H1 (cell line): ENCODE measurements around the gene SLC25A28. TPM values are rescaled to one million over a fixed set of nuclear protein-coding genes. Genes with fewer than 3 reads are reported as not detected.

ENCODE experiments used
- CTCF ChIA-PET: fragments of 300-600 bp; sonication (Branson Sonifier 250); formaldehyde crosslinking; loops from one replicate; lab custom pipeline; 2021; ENCODE audit not compliant: partially characterized antibody; lab: Charles Lee
- POLR2A ChIA-PET: fragments of 300-600 bp; sonication (Branson Sonifier 250); formaldehyde crosslinking; loops from one replicate; lab custom pipeline; 2021; ENCODE audit warnings: inconsistent platforms; ENCODE audit not compliant: partially characterized antibody; lab: Charles Lee
- DNase-seq, 2 experiments: peaks; one replicate each; pipeline versions ENCODE4 v3.0.0 to v3.0.0-alpha.2; 2010 to 2022; ENCODE audit warnings: low spot score in 2 of 2, low read depth in 1 of 2, mixed read lengths in 1 of 2
- FAIRE-seq: peaks from 2 replicates; lab custom pipeline; 2011; peaks lifted over from hg19 to GRCh38; lab: Jason Lieb, UNC
- H2AFZ ChIP-seq: 2 replicates; pipeline ENCODE4 v1.8.1; 2012; ENCODE audit warnings: low read length, inconsistent platforms
- H2AK5ac ChIP-seq: 2 replicates; pipeline ENCODE4 v1.6.1; 2013; ENCODE audit warnings: low read depth, low read length
- H2BK120ac ChIP-seq: replicated peaks from 2 replicates; pipeline ENCODE3; 2013; ENCODE audit warnings: low read depth, low read length, inconsistent platforms
- H2BK12ac ChIP-seq: 2 replicates; pipeline ENCODE4 v1.6.1; 2013; ENCODE audit warnings: low read depth, low read length
- H2BK15ac ChIP-seq: 2 replicates; pipeline ENCODE4 v1.6.1; 2013; ENCODE audit warnings: low read length
- H2BK20ac ChIP-seq: 2 replicates; pipeline ENCODE4 v1.6.1; 2013; ENCODE audit warnings: low read length
- H2BK5ac ChIP-seq: 2 replicates; pipeline ENCODE4 v1.6.1; 2013; ENCODE audit warnings: low read depth, low read length
- H3K14ac ChIP-seq: 2 replicates; pipeline ENCODE4 v1.6.1; 2013; ENCODE audit warnings: inconsistent platforms; ENCODE audit not compliant: insufficient read length
- H3K18ac ChIP-seq: 2 replicates; pipeline ENCODE4 v1.6.1; 2013; ENCODE audit warnings: low read length; ENCODE audit errors: extremely low read depth
- H3K23ac ChIP-seq: 2 replicates; pipeline ENCODE4 v1.6.1; 2013; ENCODE audit warnings: inconsistent platforms; ENCODE audit not compliant: insufficient read length
- H3K23me2 ChIP-seq: 2 replicates; pipeline ENCODE4 v1.6.1; 2013; ENCODE audit warnings: low read depth, low read length
- H3K27ac ChIP-seq: 2 replicates; pipeline ENCODE4 v1.6.1; 2011; ENCODE audit warnings: low read depth, low read length, inconsistent platforms
- H3K27me3 ChIP-seq, 4 experiments: replicated peaks in 1 of 4; 1 replicate in 1 of 4; 2 replicates in 3 of 4; pipeline versions ENCODE4 v1.6.1 to v1.8.1; 2011 to 2013; ENCODE audit warnings: low read length in 3 of 4, mild to moderate bottlenecking in 3 of 4, inconsistent platforms in 2 of 4, mixed read lengths in 2 of 4, moderate library complexity in 1 of 4; ENCODE audit not compliant: control insufficient read depth in 3 of 4, insufficient read depth in 3 of 4; ENCODE audit errors: extremely low read depth in 1 of 4
- H3K36me3 ChIP-seq, 4 experiments: 2 replicates each; pipeline versions ENCODE4 v1.6.1 to v1.8.1; 2011 to 2013; ENCODE audit warnings: mild to moderate bottlenecking in 4 of 4, low read length in 3 of 4, moderate library complexity in 2 of 4, control low read depth in 1 of 4, inconsistent platforms in 1 of 4; ENCODE audit not compliant: insufficient read depth in 4 of 4, control insufficient read depth in 2 of 4
- H3K4ac ChIP-seq: replicated peaks from 2 replicates; pipeline ENCODE3; 2013; ENCODE audit warnings: low read length, low read depth, mixed read lengths, inconsistent platforms; ENCODE audit not compliant: insufficient read length
- H3K4me1 ChIP-seq, 4 experiments: replicated peaks in 1 of 4; 1 replicate in 1 of 4; 2 replicates in 3 of 4; pipeline versions ENCODE4 v1.6.1 to v1.8.1; 2011 to 2013; ENCODE audit warnings: low read length in 3 of 4, inconsistent platforms in 2 of 4, mixed read lengths in 1 of 4; ENCODE audit not compliant: insufficient read depth in 4 of 4, control insufficient read depth in 3 of 4
- H3K4me2 ChIP-seq, 2 experiments: 2 replicates each; pipeline versions ENCODE4 v1.6.1 to v1.8.1; 2011 to 2013; ENCODE audit warnings: low read depth in 2 of 2, low read length in 2 of 2, control low read depth in 1 of 2, inconsistent platforms in 1 of 2, mild to moderate bottlenecking in 1 of 2; ENCODE audit not compliant: insufficient read depth in 1 of 2
- H3K4me3 ChIP-seq, 4 experiments: fragments of 200-600, 300-600 bp in 1 of 4; sonication (generic), shearing (Covaris generic), sonication (Bioruptor Twin) in 1 of 4; 2 replicates each; pipeline versions ENCODE4 v1.5.1 to v1.8.1; 2011 to 2016; ENCODE audit warnings: low read length in 4 of 4, low read depth in 3 of 4, control low read depth in 2 of 4, inconsistent platforms in 2 of 4, mild to moderate bottlenecking in 2 of 4, mixed read lengths in 1 of 4, moderate library complexity in 1 of 4; ENCODE audit not compliant: insufficient read depth in 2 of 4; ENCODE audit errors: extremely low read depth in 1 of 4
- H3K56ac ChIP-seq: replicated peaks from 2 replicates; pipeline ENCODE3; 2013; ENCODE audit warnings: low read depth, mild to moderate bottlenecking, mixed read lengths, low read length, inconsistent platforms; ENCODE audit not compliant: insufficient read length
- H3K79me1 ChIP-seq: 2 replicates; pipeline ENCODE4 v1.6.1; 2013; ENCODE audit warnings: low read depth, low read length, control low read depth
- H3K79me2 ChIP-seq, 2 experiments: 2 replicates each; pipeline versions ENCODE4 v1.6.1 to v1.8.1; 2012 to 2013; ENCODE audit warnings: low read length in 2 of 2, mild to moderate bottlenecking in 2 of 2, inconsistent platforms in 1 of 2; ENCODE audit not compliant: insufficient read depth in 2 of 2, control insufficient read depth in 1 of 2
- H3K9ac ChIP-seq, 4 experiments: replicated peaks in 1 of 4; 1 replicate in 1 of 4; 2 replicates in 3 of 4; pipeline versions ENCODE4 v1.6.1 to v1.8.1; 2011 to 2013; ENCODE audit warnings: low read depth in 3 of 4, low read length in 3 of 4, control low read depth in 2 of 4, mild to moderate bottlenecking in 2 of 4, moderate library complexity in 2 of 4, inconsistent platforms in 1 of 4; ENCODE audit errors: extremely low read depth in 1 of 4
- H3K9me3 ChIP-seq, 2 experiments: 2 replicates each; pipeline versions ENCODE4 v1.6.1 to v1.8.1; 2012 to 2013; ENCODE audit warnings: mild to moderate bottlenecking in 2 of 2, moderate library complexity in 2 of 2, control low read depth in 1 of 2, inconsistent platforms in 1 of 2, low read depth in 1 of 2, low read length in 1 of 2, mixed read lengths in 1 of 2; ENCODE audit not compliant: insufficient read depth in 2 of 2
- H4K20me1 ChIP-seq, 2 experiments: replicated peaks in 1 of 2; 2 replicates each; pipeline versions ENCODE3 to v1.8.1; 2011 to 2013; ENCODE audit warnings: inconsistent platforms in 2 of 2, low read length in 2 of 2, mild to moderate bottlenecking in 1 of 2; ENCODE audit not compliant: insufficient read depth in 2 of 2, control insufficient read depth in 1 of 2
- H4K5ac ChIP-seq: 2 replicates; pipeline ENCODE4 v1.6.1; 2013; ENCODE audit warnings: low read length, low read depth, mixed read lengths, inconsistent platforms; ENCODE audit not compliant: insufficient read length
- H4K8ac ChIP-seq: 2 replicates; pipeline ENCODE4 v1.8.0; 2013; ENCODE audit warnings: mild to moderate bottlenecking, moderate library complexity, low read length, inconsistent platforms; ENCODE audit not compliant: insufficient read depth; ENCODE audit errors: extremely low read depth
- H4K91ac ChIP-seq: replicated peaks from 2 replicates; pipeline ENCODE3; 2013; ENCODE audit warnings: low read length, mixed read lengths, inconsistent platforms; ENCODE audit not compliant: insufficient read length
- ATF3 ChIP-seq: IDR thresholded peaks from 2 replicates; pipeline ENCODE4 v1.6.1; 2011; ENCODE audit warnings: low read depth, mild to moderate bottlenecking, low read length; ENCODE audit not compliant: insufficient read depth
- BACH1 ChIP-seq: IDR thresholded peaks from 2 replicates; pipeline ENCODE4 v1.6.1; 2012; ENCODE audit warnings: low read length, improper control_type of control experiment
- BRCA1 ChIP-seq: IDR thresholded peaks from 2 replicates; pipeline ENCODE4 v1.6.1; 2012; ENCODE audit warnings: low read depth, low read length, improper control_type of control experiment
- CTCF ChIP-seq, 3 experiments: IDR thresholded peaks; 1 replicate in 2 of 3; 2 replicates in 1 of 3; pipeline versions ENCODE4 v1.5.1 to v1.6.1; 2011; ENCODE audit warnings: low read length in 3 of 3, mild to moderate bottlenecking in 3 of 3, inconsistent platforms in 2 of 3, low read depth in 1 of 3, moderate library complexity in 1 of 3; ENCODE audit not compliant: insufficient read depth in 1 of 3; ENCODE audit errors: control extremely low read depth in 1 of 3
- GABPA ChIP-seq: IDR thresholded peaks from 2 replicates; pipeline ENCODE4 v1.6.1; 2011; ENCODE audit warnings: mild to moderate bottlenecking, low read length, moderate library complexity, borderline replicate concordance; ENCODE audit not compliant: insufficient read depth
- GTF2F1 ChIP-seq: IDR thresholded peaks from 2 replicates; pipeline ENCODE4 v1.6.1; 2012; ENCODE audit warnings: low read depth, low read length, improper control_type of control experiment, borderline replicate concordance
- KDM5A ChIP-seq: fragments of 200-600 bp; IDR thresholded peaks from 2 replicates; pipeline ENCODE4 v1.7.1; 2012; ENCODE audit warnings: mild to moderate bottlenecking, low read length, inconsistent platforms, mixed read lengths
- SIRT6 ChIP-seq: IDR thresholded peaks from one replicate; pipeline ENCODE4 v1.7.1; 2012; ENCODE audit warnings: low read length, inconsistent platforms
- SUZ12 ChIP-seq: fragments of 200-600 bp; sonication (generic); IDR thresholded peaks from 2 replicates; pipeline ENCODE4 v1.6.1; 2012; ENCODE audit warnings: mild to moderate bottlenecking, inconsistent platforms, low read length, moderate library complexity, mixed read lengths
- TAF7 ChIP-seq: optimal IDR thresholded peaks from 2 replicates; pipeline ENCODE3; 2011; ENCODE audit warnings: low read depth, mild to moderate bottlenecking, inconsistent platforms, low read length, moderate library complexity, borderline replicate concordance
- TCF12 ChIP-seq: IDR thresholded peaks from 2 replicates; pipeline ENCODE4 v1.6.1; 2011; ENCODE audit warnings: low read depth, mild to moderate bottlenecking, low read length
- WGBS, 2 experiments: shearing (Covaris generic) in 1 of 2; methylation state at CpG; one replicate each; pipeline versions ENCODE4 v1.1.6 to v1.1.7; 2013 to 2015; ENCODE audit warnings: low lambda C conversion rate in 2 of 2, mixed read lengths in 2 of 2, inconsistent platforms in 1 of 2, low coverage in 1 of 2, missing lambda C conversion rate in 1 of 2; ENCODE audit not compliant: insufficient replicate concordance in 2 of 2, insufficient coverage in 1 of 2, insufficient read length in 1 of 2; ENCODE audit errors: extremely low coverage in 1 of 2, missing lambda C conversion rate in 1 of 2; 5-methylcytosine and 5-hydroxymethylcytosine counted together
- polyA plus RNA-seq, 7 experiments: library from polyadenylated mRNA; depleted of rRNA in 3 of 7; stranded (reverse) in 5 of 7; unstranded in 2 of 7; fragments of >200 nt in 5 of 7; fragments of 200-250 nt in 2 of 7; gene quantifications; 1 replicate in 5 of 7; 2 replicates in 1 of 7; 4 replicates in 1 of 7; pipeline versions ENCODE4 v1.2.1 to v1.2.3, GENCODE V29; 2011 to 2013; ENCODE audit warnings: missing spikeins in 2 of 7, mixed read lengths in 2 of 7
- total RNA-seq: library from RNA; stranded (reverse); fragmentation: NEBNext Ultra II Directional; extraction: Animal tissue kit (Norgen Biotek cat#: 25700); gene quantifications from 2 replicates; pipeline ENCODE4 v1.2.1, GENCODE V29; 2021

The SLC25A28 gene
- total and polyA plus RNA-seq, 2 of the 8 experiments (the other 6 are each of a cell fraction or from before 2014, with no cell fraction given): 17.2 to 18.5 TPM

GRCh38 chr10:99615426-99615825, 4.8 kb downstream of the SLC25A28 start:
- Histone ChIP-seq H2AK5ac (no peak overlapping the region), H3K27ac (no peak overlapping the region), H3K79me2 (peaks cover 0 to 16% of the 10 kb centered on the region in 2 experiments; a peak in 2 of 4 replicates), H3K14ac (no peak overlapping the region), H2BK120ac (no peak overlapping the region), H3K4ac (no peak overlapping the region), H3K9me3 (no peaks in the 10 kb centered on the region), H3K4me1 (peaks cover 0 to 3% (median 0%) of the 10 kb centered on the region in 4 experiments; a peak in 4 of 7 replicates), H3K23me2 (peaks cover 5% of the 10 kb centered on the region; the same call in 1 of the 2 replicates), H4K8ac (no peak overlapping the region), H4K5ac (no peak overlapping the region), H2BK15ac (no peak overlapping the region), H2BK12ac (no peak overlapping the region), H2BK20ac (no peak overlapping the region), H2BK5ac (no peak overlapping the region), H3K18ac (no peak overlapping the region), H3K9ac (no peak overlapping the region), H4K20me1 (peaks cover 0 to 3% of the 10 kb centered on the region in 2 experiments), H3K36me3 (peaks cover 0 to 3% (median under 1%) of the 10 kb centered on the region in 4 experiments; a peak in 1 of 8 replicates), H3K4me2 (no peak overlapping the region), H3K4me3 (no peak overlapping the region), H3K23ac (no peak overlapping the region), H4K91ac (no peak overlapping the region), H3K56ac (no peak overlapping the region), H2AFZ (no peak overlapping the region), H3K27me3 (no peaks in the 10 kb centered on the region), H3K79me1 (peaks cover 2% of the 10 kb centered on the region; the same call in 1 of the 2 replicates)
- WGBS, 2 experiments: 89% methylated on average over 4 of the region's 4 CpGs; no CpG with 5 or more reads in 1 of the 2 experiments
- CTCF ChIA-PET: interaction anchor here (0.6 to 17.7 kb wide), 10 partner anchors 10 to 684 kb away, joined by 3 to 323 read pairs (median 4); no protein-coding TSS in a partner anchor
- FAIRE-seq (no peak), DNase-seq (no peak)
- POLR2A ChIA-PET: interaction anchor here (1.4 kb wide), 1 partner anchor 174 kb away, joined by 3 read pairs; no protein-coding TSS in a partner anchor
- TF ChIP-seq GTF2F1 (no peak), TAF7 (no peak), BACH1 (no peak), BRCA1 (no peak), KDM5A (no peak), CTCF (IDR thresholded peaks at IDR 0.05; ENCODE audit: control extremely low read depth in 1 of 3, insufficient read depth in 1 of 3, low read depth in 1 of 3, low read length in 3 of 3) (no peak), ATF3 (no peak), SIRT6 (no peak), SUZ12 (no peak), TCF12 (no peak), GABPA (no peak)
